Measurements from ENCODE around the gene BRICD5.

GRCh38 chr16:2175454-2175853 is 35.2 kb downstream of the BRICD5 start:
- TF ChIP-seq CTCF (IDR thresholded peaks at IDR 0.05; ENCODE audit: borderline replicate concordance, extremely low read depth, low read length, poor library complexity, severe bottlenecking) (no peak), EZH2 (IDR thresholded peaks at IDR 0.05; ENCODE audit: borderline replicate concordance, low read depth, low read length, severe bottlenecking) (no peak)
